MM.1S (cell line): ENCODE measurements around the gene PSPC1.
"Not testable (repeated sequence)": the region's sequence is repeated elsewhere in the genome, so short reads cannot be mapped to it uniquely, and the experiment has no call there.

ENCODE experiments used
- DNase-seq: peaks from one replicate; pipeline ENCODE4 v3.0.0-alpha.2; 2015
- H2AFZ ChIP-seq: fragments of 300-600 bp; sonication (generic); 2 replicates; pipeline ENCODE4 v1.6.0; 2016; ENCODE audit warnings: antibody characterized with exemption, low read length
- H3F3A ChIP-seq: fragments of 300-600 bp; sonication (generic); 2 replicates; pipeline ENCODE4 v1.6.1; 2016; ENCODE audit warnings: mild to moderate bottlenecking, antibody characterized with exemption, low read length, moderate library complexity, mixed read lengths; ENCODE audit not compliant: insufficient read depth
- H3K27ac ChIP-seq: fragments of 300-600 bp; sonication (generic); 2 replicates; pipeline ENCODE4 v1.5.1; 2016; ENCODE audit warnings: mild to moderate bottlenecking, low read length
- H3K27me3 ChIP-seq: fragments of 300-600 bp; sonication (generic); replicated peaks from 2 replicates; pipeline ENCODE4 v1.6.0; 2016; ENCODE audit warnings: low read length; ENCODE audit not compliant: insufficient read depth
- H3K36me3 ChIP-seq: fragments of 300-600 bp; sonication (generic); replicated peaks from 2 replicates; pipeline ENCODE4 v1.6.1; 2016; ENCODE audit warnings: mild to moderate bottlenecking, low read length, mixed read lengths; ENCODE audit not compliant: insufficient read depth
- H3K4me1 ChIP-seq: fragments of 300-600 bp; sonication (generic); 2 replicates; pipeline ENCODE4 v1.6.1; 2016; ENCODE audit warnings: low read length, mixed read lengths
- H3K4me2 ChIP-seq: fragments of 300-600 bp; sonication (generic); 2 replicates; pipeline ENCODE4 v1.6.0; 2016; ENCODE audit warnings: low read depth, low read length
- H3K4me3 ChIP-seq: fragments of 300-600 bp; sonication (generic); 2 replicates; pipeline ENCODE4 v1.5.1; 2016; ENCODE audit warnings: low read length, mixed read lengths
- H3K79me2 ChIP-seq: fragments of 300-600 bp; sonication (generic); 2 replicates; pipeline ENCODE4 v1.6.1; 2016; ENCODE audit warnings: mixed run types, low read length, mixed read lengths
- H3K9ac ChIP-seq: fragments of 300-600 bp; sonication (generic); 2 replicates; pipeline ENCODE4 v1.6.1; 2016; ENCODE audit warnings: low read length, mixed read lengths
- H3K9me2 ChIP-seq: fragments of 300-600 bp; sonication (generic); replicated peaks from 2 replicates; pipeline ENCODE4 v1.6.1; 2016; ENCODE audit warnings: mild to moderate bottlenecking, low read length, mixed read lengths; ENCODE audit not compliant: insufficient read depth
- H3K9me3 ChIP-seq: fragments of 300-600 bp; sonication (generic); replicated peaks from 2 replicates; pipeline ENCODE4 v1.6.1; 2016; ENCODE audit warnings: mild to moderate bottlenecking, low read length, mixed read lengths; ENCODE audit not compliant: insufficient read depth
- H4K20me1 ChIP-seq: fragments of 300-600 bp; sonication (generic); 2 replicates; pipeline ENCODE4 v1.6.1; 2016; ENCODE audit warnings: mild to moderate bottlenecking, low read length, moderate library complexity, mixed read lengths; ENCODE audit not compliant: insufficient read depth
- EZH2 ChIP-seq: fragments of 300-600 bp; sonication (generic); optimal IDR thresholded peaks from 2 replicates; pipeline ENCODE3; 2017; ENCODE audit warnings: low read depth, mild to moderate bottlenecking, antibody characterized with exemption, low read length, mixed read lengths
- EZH2phosphoT487 ChIP-seq: fragments of 300-600 bp; sonication (generic); IDR thresholded peaks from 2 replicates; pipeline ENCODE4 v1.6.1; 2018; ENCODE audit warnings: antibody characterized with exemption, low read length
- TF ChIP-seq, protein P1 (sequence below): fragments of 300-600 bp; sonication (generic); IDR thresholded peaks from 2 replicates; pipeline ENCODE4 v1.5.1; 2016; ENCODE audit warnings: antibody characterized with exemption, low read length, mixed read lengths

The PSPC1 gene

DNA sequence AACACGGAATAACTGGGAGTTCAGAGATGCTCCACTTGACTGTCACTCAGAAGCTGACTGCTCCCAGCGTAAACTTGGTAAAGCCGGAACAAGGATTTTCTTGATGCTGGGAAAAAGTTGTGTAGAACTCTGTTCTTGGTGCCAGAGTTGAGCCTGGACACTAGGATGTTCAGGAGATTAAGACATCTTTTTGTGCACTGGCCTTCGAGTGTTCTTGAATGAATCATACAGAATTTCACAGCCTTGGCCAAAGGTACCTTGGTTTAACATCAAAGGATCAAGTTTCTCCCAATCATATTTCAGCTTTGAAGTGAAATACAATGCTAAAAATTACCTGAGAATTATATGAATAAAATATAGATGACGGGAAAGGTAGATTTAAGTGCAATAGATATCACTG, 81.8 kb downstream of the PSPC1 start:
- not testable (repeated sequence) for H3K4me3 ChIP-seq, H3K36me3 ChIP-seq, H3K27me3 ChIP-seq, H3K79me2 ChIP-seq, H3F3A ChIP-seq, H3K4me2 ChIP-seq, H3K9me2 ChIP-seq, H4K20me1 ChIP-seq, H3K9ac ChIP-seq, H3K27ac ChIP-seq, H3K4me1 ChIP-seq, H3K9me3 ChIP-seq, DNase-seq, H2AFZ ChIP-seq

DNA sequence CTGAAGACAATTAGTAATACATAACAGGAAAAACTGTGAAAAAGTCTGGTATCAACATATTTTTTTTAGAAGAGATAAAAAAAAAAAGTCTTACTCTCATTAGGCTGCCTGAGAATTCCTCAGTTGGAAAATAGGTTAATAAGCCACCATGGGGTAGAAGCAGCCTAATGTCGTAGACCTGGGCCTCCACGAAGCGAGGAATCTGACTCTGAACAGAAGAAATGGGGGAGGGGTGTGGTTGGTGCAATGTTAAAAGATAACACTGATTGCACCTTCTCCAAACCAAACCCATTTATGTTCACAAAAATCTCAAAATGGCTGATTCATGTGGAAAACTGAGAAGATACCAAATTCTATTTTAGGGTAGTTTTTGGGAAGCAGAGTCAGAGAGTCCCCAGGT, 86.9 kb downstream of the PSPC1 start:
- no peak overlapping the region for H3K27ac ChIP-seq
- no peak overlapping the region for H3K4me2 ChIP-seq
- no peak overlapping the region for H3K4me3 ChIP-seq
- H3K9me2 ChIP-seq, result no peaks in the 10 kb centered on the region
- no peak overlapping the region for H2AFZ ChIP-seq
- no peaks in the 10 kb centered on the region for H3K79me2 ChIP-seq
- TF ChIP-seq, protein P1, sequence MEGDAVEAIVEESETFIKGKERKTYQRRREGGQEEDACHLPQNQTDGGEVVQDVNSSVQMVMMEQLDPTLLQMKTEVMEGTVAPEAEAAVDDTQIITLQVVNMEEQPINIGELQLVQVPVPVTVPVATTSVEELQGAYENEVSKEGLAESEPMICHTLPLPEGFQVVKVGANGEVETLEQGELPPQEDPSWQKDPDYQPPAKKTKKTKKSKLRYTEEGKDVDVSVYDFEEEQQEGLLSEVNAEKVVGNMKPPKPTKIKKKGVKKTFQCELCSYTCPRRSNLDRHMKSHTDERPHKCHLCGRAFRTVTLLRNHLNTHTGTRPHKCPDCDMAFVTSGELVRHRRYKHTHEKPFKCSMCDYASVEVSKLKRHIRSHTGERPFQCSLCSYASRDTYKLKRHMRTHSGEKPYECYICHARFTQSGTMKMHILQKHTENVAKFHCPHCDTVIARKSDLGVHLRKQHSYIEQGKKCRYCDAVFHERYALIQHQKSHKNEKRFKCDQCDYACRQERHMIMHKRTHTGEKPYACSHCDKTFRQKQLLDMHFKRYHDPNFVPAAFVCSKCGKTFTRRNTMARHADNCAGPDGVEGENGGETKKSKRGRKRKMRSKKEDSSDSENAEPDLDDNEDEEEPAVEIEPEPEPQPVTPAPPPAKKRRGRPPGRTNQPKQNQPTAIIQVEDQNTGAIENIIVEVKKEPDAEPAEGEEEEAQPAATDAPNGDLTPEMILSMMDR, result no peak
- TF ChIP-seq EZH2phosphoT487 (no peak), EZH2 (no peak)
- H3K9me3 ChIP-seq, result no peaks in the 10 kb centered on the region
- DNase-seq, result no peak
- H3K36me3 ChIP-seq, result no peaks in the 10 kb centered on the region
- no peaks in the 10 kb centered on the region for H3K4me1 ChIP-seq
- H3K27me3 ChIP-seq, result no peaks in the 10 kb centered on the region
- no peaks in the 10 kb centered on the region for H3F3A ChIP-seq
- no peaks in the 10 kb centered on the region for H4K20me1 ChIP-seq
- no peak overlapping the region for H3K9ac ChIP-seq

- H3K79me2 ChIP-seq, result no peaks in the 10 kb centered on the region
- no peaks in the 10 kb centered on the region for H3K9me3 ChIP-seq
- H3K4me1 ChIP-seq, result no peaks in the 10 kb centered on the region
- H3K4me2 ChIP-seq, result no peak overlapping the region
- H3K9me2 ChIP-seq, result no peaks in the 10 kb centered on the region
- no peaks in the 10 kb centered on the region for H4K20me1 ChIP-seq
- H3K4me3 ChIP-seq, result no peak overlapping the region
- DNase-seq, result no peak
- TF ChIP-seq, protein P1, result no peak
- TF ChIP-seq EZH2 (no peak), EZH2phosphoT487 (no peak)
- no peak overlapping the region for H3K27ac ChIP-seq
- no peak overlapping the region for H3K9ac ChIP-seq
- H3K27me3 ChIP-seq, result no peaks in the 10 kb centered on the region
- H3K36me3 ChIP-seq, result no peaks in the 10 kb centered on the region
- no peak overlapping the region for H2AFZ ChIP-seq
- no peaks in the 10 kb centered on the region for H3F3A ChIP-seq
These were observed 87.3 kb downstream of the PSPC1 start for GRCh38 chr13:19695428-19695827.

- H3K4me1 ChIP-seq, H3K36me3 ChIP-seq, H3K4me3 ChIP-seq, H3K9me2 ChIP-seq, H3K79me2 ChIP-seq, DNase-seq, H3K9ac ChIP-seq, H3K9me3 ChIP-seq, H3K27me3 ChIP-seq, H3K4me2 ChIP-seq, H4K20me1 ChIP-seq, H3F3A ChIP-seq, H2AFZ ChIP-seq, H3K27ac ChIP-seq: not testable (repeated sequence)
These were observed 91.3 kb downstream of the PSPC1 start for GRCh38 chr13:19691447-19691846.
